ENCODE measurements around the gene AP3B1.
A peak's percentile ranks its signal among the peaks of the same experiment; 100 is the strongest.

DNA sequence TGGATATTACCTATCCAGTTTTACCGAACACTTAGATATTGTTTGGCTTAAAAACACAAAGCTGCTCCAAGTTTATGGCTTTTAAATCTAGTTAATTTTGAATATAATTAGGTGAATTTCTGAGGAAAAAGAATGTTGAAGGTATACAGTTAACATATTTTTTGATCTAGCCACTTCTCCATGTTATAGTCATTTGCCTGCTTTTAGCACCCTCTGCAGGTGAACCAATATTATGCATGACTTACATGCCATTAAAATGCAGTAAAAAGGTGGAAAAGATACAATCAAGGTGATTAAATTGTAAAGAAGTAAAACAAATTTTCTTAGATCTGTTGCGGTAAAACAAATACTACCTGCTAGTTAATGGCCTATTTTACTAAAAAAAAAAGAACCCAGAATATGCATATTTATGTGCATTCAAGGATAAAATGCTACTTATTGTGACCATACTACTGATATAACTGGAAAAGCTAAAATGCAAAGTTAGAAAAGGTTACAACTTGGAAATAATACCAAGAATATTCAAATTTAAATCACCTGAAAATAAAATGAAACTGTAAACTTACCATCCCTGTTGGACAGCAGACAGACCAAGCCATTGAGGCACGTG is 132.1 kb downstream of the AP3B1 start:
- no peak for TF ChIP-seq EZH2 (IDR thresholded peaks at IDR 0.05; ENCODE audit: low read length, missing control alignments)
- peak; percentile 48 to 52 for TF ChIP-seq CTCF (conservative IDR thresholded peaks at IDR 0.05 in 1 of 2, IDR thresholded peaks at IDR 0.05 in 1 of 2; ENCODE audit: low read depth in 1 of 2, low read length in 2 of 2)

Measured in fibroblast of lung (primary cell).